Lung (tissue), 12 donors: ENCODE results near the gene MITF. TPM values are rescaled to one million over a fixed set of nuclear protein-coding genes. Genes with fewer than 3 reads are reported as not detected.

ENCODE experiments used
- ATAC-seq: fragments of 200-7000 bp; cut with Tn5 transposase; one replicate; pipeline ENCODE4 v1.9.1; 2020; ENCODE audit warnings: moderate number of reproducible peaks; ENCODE audit not compliant: insufficient read depth, low FRiP score
- DNase-seq, 3 donors: peaks; one replicate each; pipeline ENCODE4 v3.0.0-alpha.2; 2013 to 2017
- H3K27ac ChIP-seq, 2 donors: one replicate each; pipeline ENCODE4 v1.5.1; 2013; ENCODE audit warnings: mild to moderate bottlenecking in 2 of 2, moderate library complexity in 2 of 2, control low read depth in 1 of 2, inconsistent platforms in 1 of 2, low read depth in 1 of 2, low read length in 1 of 2
- H3K27me3 ChIP-seq, 3 donors: one replicate each; pipeline ENCODE4 v1.5.1; 2013; ENCODE audit warnings: low read length in 2 of 3; ENCODE audit not compliant: control insufficient read depth in 3 of 3, insufficient read depth in 3 of 3
- H3K36me3 ChIP-seq, 4 donors: one replicate each; pipeline ENCODE4 v1.5.1; 2013; ENCODE audit warnings: low read length in 4 of 4, mild to moderate bottlenecking in 1 of 4, moderate library complexity in 1 of 4; ENCODE audit not compliant: control insufficient read depth in 4 of 4, insufficient read depth in 4 of 4
- H3K4me1 ChIP-seq, 5 donors: one replicate each; pipeline ENCODE4 v1.5.1; 2013; ENCODE audit warnings: low read length in 5 of 5, mild to moderate bottlenecking in 2 of 5, moderate library complexity in 1 of 5; ENCODE audit not compliant: control insufficient read depth in 5 of 5, insufficient read depth in 5 of 5
- H3K4me3 ChIP-seq: one replicate; pipeline ENCODE4 v1.5.1; 2013; ENCODE audit warnings: mild to moderate bottlenecking, control low read depth, moderate library complexity
- H3K9ac ChIP-seq, 2 donors: one replicate each; pipeline ENCODE4 v1.5.1; 2013; ENCODE audit warnings: low read length in 2 of 2, control low read depth in 1 of 2; ENCODE audit not compliant: insufficient read depth in 1 of 2
- H3K9me3 ChIP-seq, 4 donors: one replicate each; pipeline ENCODE4 v1.5.1; 2013; ENCODE audit warnings: low read length in 3 of 4, mild to moderate bottlenecking in 1 of 4, moderate library complexity in 1 of 4; ENCODE audit not compliant: control insufficient read depth in 4 of 4, insufficient read depth in 3 of 4
- WGBS, 2 donors: extraction: QIAGEN DNeasy Blood & Tissue Kit; methylation state at CpG; one replicate each; pipeline ENCODE4 v1.1.7; 2013; 5-methylcytosine and 5-hydroxymethylcytosine counted together
- polyA plus RNA-seq, 2 donors: library from polyadenylated mRNA; stranded (reverse); fragments of 200-250 nt; gene quantifications; one replicate each; pipeline ENCODE4 v1.2.1, GENCODE V29; 2013
- total RNA-seq, 2 donors: library from RNA; depleted of rRNA in 1 of 2; stranded (reverse); fragments of >200 nt in 1 of 2; gene quantifications; one replicate each; pipeline ENCODE4 v1.2.1, GENCODE V29; 2014 to 2021
- TF ChIP-seq, protein P1 (sequence below): IDR thresholded peaks from 2 replicates; pipeline ENCODE4 v1.5.1; 2012; ENCODE audit warnings: mild to moderate bottlenecking; ENCODE audit errors: control extremely low read depth, extremely low read depth
- donor health status: control.
- donor health status: control.
- donor health status: Bipolar disorder and iron deficiency.
- donor health status: healthy.
- donor health status: DM: yes; HTN: yes; CAD: no.

The MITF gene
- total and polyA plus RNA-seq, 4 donors: 5.0 to 28.0 (median 12.0) TPM

DNA sequence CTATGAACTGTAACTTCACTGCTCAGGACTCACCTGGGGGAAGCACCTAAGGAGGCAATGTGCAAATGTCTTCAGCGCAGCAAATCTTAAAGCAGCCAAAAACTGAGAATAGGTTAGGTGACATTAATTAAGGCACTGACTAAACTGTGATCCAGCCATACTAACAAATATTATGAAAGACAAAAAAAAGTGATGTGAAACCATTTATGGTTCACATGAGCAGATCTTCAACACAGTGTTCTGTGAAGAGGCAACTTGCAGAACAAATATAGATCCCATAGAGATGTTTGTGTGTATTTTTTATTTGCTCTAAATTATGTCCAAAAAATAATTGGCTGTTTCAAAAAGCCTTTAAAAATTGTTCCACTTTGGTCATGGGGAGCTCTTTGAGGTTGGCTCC lies 24.1 kb upstream of the MITF start:
- TF ChIP-seq, protein P1, sequence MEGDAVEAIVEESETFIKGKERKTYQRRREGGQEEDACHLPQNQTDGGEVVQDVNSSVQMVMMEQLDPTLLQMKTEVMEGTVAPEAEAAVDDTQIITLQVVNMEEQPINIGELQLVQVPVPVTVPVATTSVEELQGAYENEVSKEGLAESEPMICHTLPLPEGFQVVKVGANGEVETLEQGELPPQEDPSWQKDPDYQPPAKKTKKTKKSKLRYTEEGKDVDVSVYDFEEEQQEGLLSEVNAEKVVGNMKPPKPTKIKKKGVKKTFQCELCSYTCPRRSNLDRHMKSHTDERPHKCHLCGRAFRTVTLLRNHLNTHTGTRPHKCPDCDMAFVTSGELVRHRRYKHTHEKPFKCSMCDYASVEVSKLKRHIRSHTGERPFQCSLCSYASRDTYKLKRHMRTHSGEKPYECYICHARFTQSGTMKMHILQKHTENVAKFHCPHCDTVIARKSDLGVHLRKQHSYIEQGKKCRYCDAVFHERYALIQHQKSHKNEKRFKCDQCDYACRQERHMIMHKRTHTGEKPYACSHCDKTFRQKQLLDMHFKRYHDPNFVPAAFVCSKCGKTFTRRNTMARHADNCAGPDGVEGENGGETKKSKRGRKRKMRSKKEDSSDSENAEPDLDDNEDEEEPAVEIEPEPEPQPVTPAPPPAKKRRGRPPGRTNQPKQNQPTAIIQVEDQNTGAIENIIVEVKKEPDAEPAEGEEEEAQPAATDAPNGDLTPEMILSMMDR: no peak
- H3K36me3 ChIP-seq: no peaks in the 10 kb centered on the region
- no peaks in the 10 kb centered on the region for H3K27me3 ChIP-seq
- ATAC-seq (no peak), DNase-seq (no peak)
- 93 to 94% methylated on average over 1 of the region's 1 CpG for WGBS, 2 donors
- H3K4me1 ChIP-seq: peaks cover 0 to 9% (median 0%) of the 10 kb centered on the region in 5 donors
- no peaks in the 10 kb centered on the region for H3K9me3 ChIP-seq
- H3K9ac ChIP-seq: no peak overlapping the region
- H3K4me3 ChIP-seq: no peak overlapping the region
- H3K27ac ChIP-seq: no peak overlapping the region

DNA sequence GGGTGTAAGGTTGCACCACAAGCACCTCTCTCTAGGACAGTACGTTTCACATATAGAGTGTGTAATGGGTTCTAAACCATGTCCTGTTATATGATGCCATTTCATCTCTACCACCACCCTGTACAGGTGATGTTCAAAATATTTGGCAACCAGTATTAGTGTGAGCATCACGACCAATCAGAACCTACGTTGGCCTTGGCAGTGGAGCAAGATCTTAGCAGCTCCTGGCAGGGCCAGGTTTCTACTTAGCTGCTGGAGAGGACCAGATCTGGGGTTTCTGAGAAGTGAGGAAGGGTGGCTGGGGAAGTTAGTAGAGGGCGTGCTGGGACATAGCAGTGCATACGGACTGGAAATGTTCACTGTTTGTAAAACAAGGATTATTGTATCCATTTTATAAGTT lies 23.1 kb upstream of the MITF start:
- no peaks in the 10 kb centered on the region for H3K9me3 ChIP-seq
- TF ChIP-seq, protein P1: no peak
- no peak overlapping the region for H3K4me3 ChIP-seq
- ATAC-seq (no peak), DNase-seq (no peak)
- no peaks in the 10 kb centered on the region for H3K36me3 ChIP-seq
- no peaks in the 10 kb centered on the region for H3K27me3 ChIP-seq
- 73 to 89% methylated on average over 5 of the region's 5 CpGs for WGBS, 2 donors
- H3K27ac ChIP-seq: no peak overlapping the region
- H3K4me1 ChIP-seq: peaks cover 0 to 16% (median 0%) of the 10 kb centered on the region in 5 donors
- no peak overlapping the region for H3K9ac ChIP-seq

DNA sequence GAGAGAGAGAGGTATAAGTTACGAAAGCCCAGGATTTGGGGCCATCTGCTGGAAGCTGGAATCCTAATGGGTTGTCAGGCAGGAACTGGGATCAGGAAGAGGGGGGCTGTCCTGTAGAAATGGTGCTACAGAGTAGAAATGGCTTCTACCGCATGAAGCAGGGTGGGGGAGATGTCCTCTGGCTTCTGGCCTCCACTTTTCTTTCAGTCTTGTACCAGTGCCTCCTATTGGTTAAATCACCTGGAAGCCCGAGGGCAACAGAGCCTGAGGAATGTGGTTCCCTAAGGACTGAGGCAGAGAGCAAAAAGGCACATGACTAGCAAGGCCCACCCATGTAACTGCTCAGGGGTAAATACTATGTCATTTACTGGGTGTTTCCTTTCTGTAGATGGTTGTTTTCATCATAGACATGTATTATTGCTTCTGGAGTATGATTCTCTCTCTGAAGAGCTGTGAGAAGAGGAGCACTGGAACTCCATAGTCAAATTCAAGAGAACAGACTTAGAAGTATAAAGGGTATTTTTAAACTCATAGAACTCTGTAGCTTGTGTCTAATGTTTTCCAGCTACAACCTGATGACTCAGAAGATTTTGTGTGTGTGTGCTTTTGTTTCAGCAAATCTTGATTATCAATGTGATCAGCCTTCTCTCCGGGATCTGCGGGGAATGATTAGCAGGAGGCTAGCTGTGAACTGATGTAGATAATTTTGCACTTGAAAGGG lies 20.2 kb upstream of the MITF start:
- Histone ChIP-seq H3K4me3 (no peak overlapping the region), H3K9me3 (no peaks in the 10 kb centered on the region), H3K27ac (no peak overlapping the region), H3K36me3 (no peaks in the 10 kb centered on the region), H3K27me3 (no peaks in the 10 kb centered on the region), H3K9ac (no peak overlapping the region), H3K4me1 (peaks cover 0 to 13% (median 0%) of the 10 kb centered on the region in 5 donors)
- 86% methylated on average over 5 of the region's 5 CpGs for whole genome bisulfite sequencing, 2 donors
- no peak for DNase-seq
- no peak for ATAC-seq
- TF ChIP-seq, protein P1: no peak
